Measurements from ENCODE around the gene GNAI2. TPM values are rescaled to one million over a fixed set of nuclear protein-coding genes. Genes with fewer than 3 reads are reported as not detected.

The GNAI2 gene
- polyA plus RNA-seq, 1 of the 3 experiments (the other 2 are of a cell fraction), result 649 TPM

GRCh38 chr3:50251220-50251619, 15.2 kb downstream of the GNAI2 start:
- ChIA-PET CTCF (interaction anchor here (1.3 to 61.6 kb wide), 6 partner anchors 7 to 131 kb away, joined by 6 to 1375 read pairs (median 94); partner anchors contain the start of genes GNAI2 and GNAT1), POLR2A (no interaction called here)
- H3K27me3 ChIP-seq (ENCODE audit: insufficient read depth), result no peaks in the 10 kb centered on the region
- no peak overlapping the region for H2AFZ ChIP-seq (ENCODE audit: low read depth)
- no peak overlapping the region for H3K27ac ChIP-seq (ENCODE audit: low read depth in 2 of 2, low read length in 1 of 2)
- peaks cover 87% of the 10 kb centered on the region for H3K79me2 ChIP-seq (ENCODE audit: insufficient read depth)
- H3K9me3 ChIP-seq, result no peaks in the 10 kb centered on the region
- H3K4me1 ChIP-seq (ENCODE audit: control insufficient read depth in 1 of 2, insufficient read depth in 2 of 2, low read depth in 1 of 2, low read length in 1 of 2), result peaks cover 18 to 32% of the 10 kb centered on the region in 2 experiments; a peak in 3 of 4 replicates
- no peaks in the 10 kb centered on the region for H3K9me2 ChIP-seq
- peaks cover 11 to 34% of the 10 kb centered on the region in 2 experiments for H3K36me3 ChIP-seq (replicated peaks in 1 of 2; ENCODE audit: control insufficient read depth in 1 of 2, insufficient read depth in 2 of 2, low read length in 1 of 2)
- H3K4me2 ChIP-seq, result no peak overlapping the region
- no peak for TF ChIP-seq MEF2A (IDR thresholded peaks at IDR 0.05; ENCODE audit: borderline replicate concordance, low read depth)
- TF ChIP-seq, protein P1, sequence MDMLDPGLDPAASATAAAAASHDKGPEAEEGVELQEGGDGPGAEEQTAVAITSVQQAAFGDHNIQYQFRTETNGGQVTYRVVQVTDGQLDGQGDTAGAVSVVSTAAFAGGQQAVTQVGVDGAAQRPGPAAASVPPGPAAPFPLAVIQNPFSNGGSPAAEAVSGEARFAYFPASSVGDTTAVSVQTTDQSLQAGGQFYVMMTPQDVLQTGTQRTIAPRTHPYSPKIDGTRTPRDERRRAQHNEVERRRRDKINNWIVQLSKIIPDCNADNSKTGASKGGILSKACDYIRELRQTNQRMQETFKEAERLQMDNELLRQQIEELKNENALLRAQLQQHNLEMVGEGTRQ (IDR thresholded peaks at IDR 0.05; ENCODE audit: borderline replicate concordance, low read depth, low read length), result no peak
- TF ChIP-seq SMC3 (IDR thresholded peaks at IDR 0.05; ENCODE audit: low read depth, low read length), result no peak
- TF ChIP-seq FOSL2 (IDR thresholded peaks at IDR 0.05; ENCODE audit: borderline replicate concordance, low read depth), result peak; percentile 58; the same call in 1 of the 2 replicates
- TF ChIP-seq POLR2AphosphoS5 (IDR thresholded peaks at IDR 0.05; ENCODE audit: low read depth, low read length), result no peak
- no peak for TF ChIP-seq NFIC (IDR thresholded peaks at IDR 0.05; ENCODE audit: borderline replicate concordance)
- peak; percentile 7; the same call in 1 of the 2 replicates for TF ChIP-seq TCF12 (IDR thresholded peaks at IDR 0.05)
- TF ChIP-seq MXI1 (IDR thresholded peaks at IDR 0.05; ENCODE audit: low read depth, low read length), result no peak
- no peak for TF ChIP-seq FOXM1 (IDR thresholded peaks at IDR 0.05; ENCODE audit: low read depth)
- no peak for TF ChIP-seq CHD2 (IDR thresholded peaks at IDR 0.05; ENCODE audit: low read length, partially characterized antibody)
- H3K4me3 ChIP-seq (ENCODE audit: low read depth in 2 of 2, low read length in 1 of 2), result no peak overlapping the region
- peaks cover 14% of the 10 kb centered on the region for H3F3A ChIP-seq (replicated peaks; ENCODE audit: insufficient read depth)
- H4K20me1 ChIP-seq (ENCODE audit: insufficient read depth), result peaks cover 88% of the 10 kb centered on the region
- WGBS (ENCODE audit: low lambda C conversion rate), result 81% methylated on average over 8 of the region's 8 CpGs
- DNase-seq, result no peak
- H3K9ac ChIP-seq, result no peak overlapping the region

DNA sequence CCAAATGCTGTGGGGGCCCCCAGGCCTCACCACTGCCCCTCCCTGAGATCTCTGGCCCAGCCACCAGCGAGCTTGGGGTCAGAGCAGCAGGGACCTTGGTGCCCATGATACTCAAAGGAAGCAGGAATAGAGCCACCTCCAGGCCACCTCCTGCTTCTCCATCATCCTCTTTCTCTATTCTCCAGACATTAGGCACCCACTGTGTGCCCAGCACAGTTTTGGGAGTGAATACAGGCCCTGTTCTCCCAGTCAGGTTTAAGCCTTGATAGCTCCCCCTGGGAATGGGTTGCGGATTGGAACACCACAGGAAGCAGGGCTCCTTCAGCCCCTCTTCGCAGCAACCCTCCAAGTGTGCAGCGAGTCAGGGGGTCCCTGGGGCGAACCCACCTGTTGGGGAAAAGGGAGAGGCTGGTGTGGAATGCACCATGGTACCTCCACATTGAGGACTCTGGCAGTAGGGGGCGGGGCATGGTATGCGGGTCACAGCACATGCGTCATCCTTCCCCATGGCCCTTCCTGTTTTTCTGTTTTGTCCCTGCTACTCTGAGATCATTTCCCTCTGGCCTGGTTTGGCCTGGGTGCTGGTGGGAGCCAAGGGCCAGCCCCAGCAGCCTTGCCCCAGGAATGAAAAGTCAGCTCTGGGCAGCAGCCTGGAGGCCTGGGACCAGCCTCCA, 18.7 kb downstream of the GNAI2 start:
- Histone ChIP-seq H3K4me1 (ENCODE audit: control insufficient read depth in 1 of 2, insufficient read depth in 2 of 2, low read depth in 1 of 2, low read length in 1 of 2) (peaks cover 4 to 6% of the 10 kb centered on the region in 2 experiments; a peak in 1 of 4 replicates), H3K36me3 (replicated peaks in 1 of 2; ENCODE audit: control insufficient read depth in 1 of 2, insufficient read depth in 2 of 2, low read length in 1 of 2) (peaks cover 27 to 56% of the 10 kb centered on the region in 2 experiments), H4K20me1 (ENCODE audit: insufficient read depth) (peaks cover 53% of the 10 kb centered on the region), H3K4me3 (ENCODE audit: low read depth in 2 of 2, low read length in 1 of 2) (no peak overlapping the region), H3K9ac (no peak overlapping the region), H3K27ac (ENCODE audit: low read depth in 2 of 2, low read length in 1 of 2) (peak overlapping the region in 1 of 2 experiments; percentile 11; a peak in 2 of 4 replicates), H3K9me3 (no peaks in the 10 kb centered on the region), H3F3A (replicated peaks; ENCODE audit: insufficient read depth) (peaks cover 29% of the 10 kb centered on the region), H3K9me2 (no peaks in the 10 kb centered on the region), H2AFZ (ENCODE audit: low read depth) (no peak overlapping the region), H3K4me2 (no peak overlapping the region), H3K27me3 (ENCODE audit: insufficient read depth) (no peaks in the 10 kb centered on the region), H3K79me2 (ENCODE audit: insufficient read depth) (peaks cover 52% of the 10 kb centered on the region)
- WGBS (ENCODE audit: low lambda C conversion rate), result 89% methylated on average over 8 of the region's 8 CpGs
- CTCF ChIA-PET, result interaction anchor here (0.7 to 61.6 kb wide), 5 partner anchors 7 to 68 kb away, joined by 3 to 1375 read pairs (median 180); partner anchors contain the start of genes GNAI2 and GNAT1
- DNase-seq, result no peak
- POLR2A ChIA-PET, result no interaction called here
- TF ChIP-seq RAD21 (IDR thresholded peaks at IDR 0.05; ENCODE audit: low read length) (no peak), RFX5 (IDR thresholded peaks at IDR 0.05; ENCODE audit: low read length) (no peak), JUND (IDR thresholded peaks at IDR 0.05) (no peak), CHD2 (IDR thresholded peaks at IDR 0.05; ENCODE audit: low read length, partially characterized antibody) (no peak), MXI1 (IDR thresholded peaks at IDR 0.05; ENCODE audit: low read depth, low read length) (no peak), GABPA (IDR thresholded peaks at IDR 0.05; ENCODE audit: low read depth) (no peak), PBX3 (IDR thresholded peaks at IDR 0.05) (no peak), USF1 (IDR thresholded peaks at IDR 0.05; ENCODE audit: borderline replicate concordance, low read depth) (no peak), GATA2 (CRISPR knock-in tag; IDR thresholded peaks at IDR 0.05) (no peak)
- TF ChIP-seq, protein P1 (IDR thresholded peaks at IDR 0.05; ENCODE audit: borderline replicate concordance, low read depth, low read length), result no peak
- TF ChIP-seq, protein P2, sequence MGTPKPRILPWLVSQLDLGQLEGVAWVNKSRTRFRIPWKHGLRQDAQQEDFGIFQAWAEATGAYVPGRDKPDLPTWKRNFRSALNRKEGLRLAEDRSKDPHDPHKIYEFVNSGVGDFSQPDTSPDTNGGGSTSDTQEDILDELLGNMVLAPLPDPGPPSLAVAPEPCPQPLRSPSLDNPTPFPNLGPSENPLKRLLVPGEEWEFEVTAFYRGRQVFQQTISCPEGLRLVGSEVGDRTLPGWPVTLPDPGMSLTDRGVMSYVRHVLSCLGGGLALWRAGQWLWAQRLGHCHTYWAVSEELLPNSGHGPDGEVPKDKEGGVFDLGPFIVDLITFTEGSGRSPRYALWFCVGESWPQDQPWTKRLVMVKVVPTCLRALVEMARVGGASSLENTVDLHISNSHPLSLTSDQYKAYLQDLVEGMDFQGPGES (IDR thresholded peaks at IDR 0.05; ENCODE audit: low read depth, low read length), result no peak
